Spleen (tissue), 11 donors: ENCODE measurements around the gene MED29. TPM values are rescaled to one million over a fixed set of nuclear protein-coding genes. Genes with fewer than 3 reads are reported as not detected.

Experiments
- DNase-seq: peaks from one replicate; pipeline ENCODE4 v3.0.0-alpha.2; 2020
- H3K27ac ChIP-seq, 8 donors: fragments of 200-600 bp; sonication (generic) in 7 of 8; 1 replicate in 4 of 8; 2 replicates in 4 of 8; pipeline versions ENCODE4 v1.5.0 to v1.8.0; 2016 to 2021; ENCODE audit warnings: inconsistent platforms in 4 of 8, mild to moderate bottlenecking in 4 of 8, moderate library complexity in 1 of 8
- H3K27me3 ChIP-seq, 7 donors: fragments of 200-600 bp; sonication (generic) in 6 of 7; replicated peaks in 1 of 7; 1 replicate in 4 of 7; 2 replicates in 3 of 7; pipeline versions ENCODE4 v1.5.0 to v1.8.0; 2016 to 2021; ENCODE audit warnings: inconsistent platforms in 3 of 7, mild to moderate bottlenecking in 1 of 7
- H3K36me3 ChIP-seq, 6 donors: fragments of 200-600 bp; sonication (generic) in 5 of 6; 1 replicate in 4 of 6; 2 replicates in 2 of 6; pipeline versions ENCODE4 v1.5.0 to v1.8.0; 2016 to 2021; ENCODE audit warnings: inconsistent platforms in 2 of 6
- H3K4me1 ChIP-seq, 6 donors: fragments of 200-600 bp; sonication (generic) in 5 of 6; 1 replicate in 3 of 6; 2 replicates in 3 of 6; pipeline versions ENCODE4 v1.5.0 to v1.8.0; 2016 to 2021; ENCODE audit warnings: inconsistent platforms in 3 of 6
- H3K4me3 ChIP-seq, 8 donors: fragments of 200-600 bp; sonication (generic) in 7 of 8; 1 replicate in 4 of 8; 2 replicates in 4 of 8; pipeline versions ENCODE4 v1.5.0 to v1.8.0; 2016 to 2021; ENCODE audit warnings: inconsistent platforms in 4 of 8, mild to moderate bottlenecking in 4 of 8, moderate library complexity in 2 of 8
- H3K9me3 ChIP-seq, 8 donors: fragments of 200-600 bp; sonication (generic) in 7 of 8; 1 replicate in 4 of 8; 2 replicates in 4 of 8; pipeline versions ENCODE4 v1.5.0 to v1.8.0; 2016 to 2021; ENCODE audit warnings: inconsistent platforms in 4 of 8
- CTCF ChIP-seq, 11 experiments: fragments of 200-600 bp in 7 of 11; fragments of 450-650 bp in 4 of 11; sonication (generic) in 4 of 11; IDR thresholded peaks in 8 of 11; conservative IDR thresholded peaks in 3 of 11; 1 replicate in 7 of 11; 2 replicates in 4 of 11; pipeline versions ENCODE4 v1.4.0 to v1.8.0; 2016 to 2021; ENCODE audit warnings: antibody characterized with exemption in 11 of 11, inconsistent platforms in 4 of 11, mild to moderate bottlenecking in 1 of 11
- POLR2A ChIP-seq, 3 donors: fragments of 450-650 bp; IDR thresholded peaks; one replicate each; pipeline ENCODE4 v1.5.1; 2017; ENCODE audit warnings: antibody characterized with exemption in 3 of 3, mild to moderate bottlenecking in 1 of 3
- POLR2AphosphoS5 ChIP-seq, 3 donors: sonication (generic); formaldehyde crosslinking; IDR thresholded peaks; one replicate each; pipeline ENCODE4 v1.5.1; 2017; ENCODE audit warnings: antibody characterized with exemption in 3 of 3
- WGBS, 5 donors: extraction: QIAGEN DNeasy Blood & Tissue Kit in 3 of 5; methylation state at CpG; one replicate each; pipeline versions ENCODE4 v1.1.5 to v1.1.7; 2013 to 2018; 5-methylcytosine and 5-hydroxymethylcytosine counted together
- intact Hi-C: fragments of 100-400 bp; cut with DNase I; formaldehyde crosslinking; loops from one replicate; pipeline ENCODE4 v1.15.0; 2023; ENCODE audit warnings: low total_unique reads
- polyA plus RNA-seq, 3 donors: library from polyadenylated mRNA; stranded (reverse); fragments of 200-250 nt; gene quantifications; one replicate each; pipeline ENCODE4 v1.2.1, GENCODE V29; 2013
- total RNA-seq, 7 donors: library from RNA; depleted of rRNA in 3 of 7; stranded (reverse); fragments of >200 nt in 3 of 7; fragmentation: NEBNext Ultra II Directional in 4 of 7; extraction: Animal tissue kit (Norgen Biotek cat#: 25700) in 4 of 7; gene quantifications; one replicate each; pipeline versions ENCODE4 v1.1.0 to v1.2.1, GENCODE V29; 2016 to 2021
- donor health status: healthy with polysubstance abuse.
- donor health status: DM: no; HTN: no; CAD: no; lungs with moderate emphysema.
- donor health status: DM: no; HTN: no; CAD: no.
- donor health status: Bipolar disorder and iron deficiency.
- donor health status: healthy.
- donor health status: DM: no; HTN: no; CAD: no.
- donor health status: DM: yes; HTN: yes; CAD: no.

The MED29 gene
- total and polyA plus RNA-seq, 10 donors = 15.5 to 45.7 (median 30.4) TPM

- WGBS, 5 donors = 21 to 48% (median 34%) methylated on average over 19 to 20 of the region's 20 CpGs
- H3K4me3 ChIP-seq = peak overlapping the region; percentile 74 to 100 (median 96)
- peak; percentile 86 for DNase-seq
- H3K27ac ChIP-seq = peak overlapping the region; percentile 88 to 100 (median 99)
- H3K4me1 ChIP-seq = peaks cover 37 to 74% (median 64%) of the 10 kb centered on the region in 6 donors
- TF ChIP-seq POLR2A (IDR thresholded peaks at IDR 0.05) = peak in 1 of 3 donors; percentile 44
- no peak for TF ChIP-seq CTCF (IDR thresholded peaks at IDR 0.05 in 8 of 11, conservative IDR thresholded peaks at IDR 0.05 in 3 of 11)
- peak; percentile 54 to 86 (median 71) for TF ChIP-seq POLR2AphosphoS5 (IDR thresholded peaks at IDR 0.05)
- H3K36me3 ChIP-seq = peaks cover 4 to 22% (median 16%) of the 10 kb centered on the region in 6 donors
- intact Hi-C loops = no loop called here
- no peaks in the 10 kb centered on the region for H3K9me3 ChIP-seq
- H3K27me3 ChIP-seq = peaks cover 0 to 4% (median 0%) of the 10 kb centered on the region in 7 donors
Measured at GRCh38 chr19:39408392-39409207, 17.4 kb downstream of the MED29 start.

- TF ChIP-seq POLR2AphosphoS5 (IDR thresholded peaks at IDR 0.05) = peak; percentile 92 to 96 (median 93)
- TF ChIP-seq CTCF (IDR thresholded peaks at IDR 0.05 in 8 of 11, conservative IDR thresholded peaks at IDR 0.05 in 3 of 11) = peak in 3 of 11 experiments; percentile 8 to 43 (median 31)
- TF ChIP-seq POLR2A (IDR thresholded peaks at IDR 0.05) = peak; percentile 17 to 77 (median 77)
- 1 to 2% (median 1%) methylated on average over 18 to 52 of the region's 52 CpGs for whole genome bisulfite sequencing, 5 donors
- H3K9me3 ChIP-seq = no peaks in the 10 kb centered on the region
- H3K36me3 ChIP-seq = peaks cover 4 to 22% (median 16%) of the 10 kb centered on the region in 6 donors
- H3K4me1 ChIP-seq = peaks cover 38 to 74% (median 65%) of the 10 kb centered on the region in 6 donors
- intact Hi-C loops = loop anchor here (10.0 kb wide), 1 partner anchor 65 kb away; the partner anchor contains the start of gene SAMD4B
- H3K27ac ChIP-seq = peak overlapping the region; percentile 88 to 100 (median 99)
- peaks cover 0 to 4% (median 0%) of the 10 kb centered on the region in 7 donors for H3K27me3 ChIP-seq
- H3K4me3 ChIP-seq = peak overlapping the region; percentile 74 to 100 (median 96)
- peak; percentile 98 for DNase-seq
Measured at GRCh38 chr19:39409208-39410016, 18.2 kb downstream of the MED29 start.

- Histone ChIP-seq H3K4me3 (peak overlapping the region; percentile 74 to 100 (median 96)), H3K4me1 (peaks cover 32 to 74% (median 60%) of the 10 kb centered on the region in 6 donors), H3K27me3 (peaks cover 0 to 4% (median 0%) of the 10 kb centered on the region in 7 donors), H3K9me3 (no peaks in the 10 kb centered on the region), H3K36me3 (peaks cover 4 to 26% (median 16%) of the 10 kb centered on the region in 6 donors), H3K27ac (peak overlapping the region; percentile 88 to 100 (median 99))
- 2 to 3% (median 2%) methylated on average over 34 to 35 of the region's 35 CpGs for WGBS, 5 donors
- DNase-seq = peak; percentile 95
- peak in 3 of 11 experiments; percentile 3 to 27 (median 5) for TF ChIP-seq CTCF (IDR thresholded peaks at IDR 0.05 in 8 of 11, conservative IDR thresholded peaks at IDR 0.05 in 3 of 11)
- TF ChIP-seq POLR2A (IDR thresholded peaks at IDR 0.05) = peak in 1 of 3 donors; percentile 23
- TF ChIP-seq POLR2AphosphoS5 (IDR thresholded peaks at IDR 0.05) = peak; percentile 83 to 90 (median 85)
- intact Hi-C loops = loop anchor here (10.0 kb wide), 1 partner anchor 65 kb away; the partner anchor contains the start of gene SAMD4B
Measured at GRCh38 chr19:39410017-39410830, 19.0 kb downstream of the MED29 start.
